Progenitor cell of endocrine pancreas (in vitro differentiated cells): Measurements from ENCODE around the gene CPNE7. TPM values are rescaled to one million over a fixed set of nuclear protein-coding genes. Genes with fewer than 3 reads are reported as not detected.

Experiments used
- DNase-seq: peaks from one replicate; pipeline ENCODE4 v3.0.0; 2021; ENCODE audit warnings: low spot score; ENCODE audit not compliant: unreplicated experiment
- H3K27ac Mint-ChIP-seq: 2 replicates; pipeline ENCODE4 v1.8.0; 2021; ENCODE audit warnings: mild to moderate bottlenecking, moderate library complexity, mixed read lengths
- H3K27me3 Mint-ChIP-seq: 2 replicates; pipeline ENCODE4 v1.8.0; 2021; ENCODE audit warnings: mixed read lengths
- H3K36me3 Mint-ChIP-seq: 2 replicates; pipeline ENCODE4 v1.8.0; 2022; ENCODE audit warnings: mixed read lengths; ENCODE audit not compliant: insufficient read depth
- H3K4me1 Mint-ChIP-seq: 2 replicates; pipeline ENCODE4 v1.8.0; 2021; ENCODE audit warnings: low read depth, mixed read lengths
- H3K4me3 Mint-ChIP-seq: 2 replicates; pipeline ENCODE4 v1.8.0; 2021; ENCODE audit warnings: low read depth, mild to moderate bottlenecking, moderate library complexity, mixed read lengths
- H3K9me3 Mint-ChIP-seq: 2 replicates; pipeline ENCODE4 v1.8.0; 2021; ENCODE audit warnings: low read depth, mixed read lengths
- total RNA-seq: library from RNA; stranded (reverse); gene quantifications from 2 replicates; pipeline ENCODE4 v1.2.1, GENCODE V29; 2021
- TF ChIP-seq, protein P1 (sequence below): fragments of 200-600 bp; sonication (generic); IDR thresholded peaks from one replicate; pipeline ENCODE4 v1.5.0; 2021; ENCODE audit warnings: antibody characterized with exemption, mild to moderate bottlenecking; ENCODE audit not compliant: unreplicated experiment

Gene CPNE7
- total RNA-seq, 1 donor from 2014 or later, result 0.41 TPM

DNA sequence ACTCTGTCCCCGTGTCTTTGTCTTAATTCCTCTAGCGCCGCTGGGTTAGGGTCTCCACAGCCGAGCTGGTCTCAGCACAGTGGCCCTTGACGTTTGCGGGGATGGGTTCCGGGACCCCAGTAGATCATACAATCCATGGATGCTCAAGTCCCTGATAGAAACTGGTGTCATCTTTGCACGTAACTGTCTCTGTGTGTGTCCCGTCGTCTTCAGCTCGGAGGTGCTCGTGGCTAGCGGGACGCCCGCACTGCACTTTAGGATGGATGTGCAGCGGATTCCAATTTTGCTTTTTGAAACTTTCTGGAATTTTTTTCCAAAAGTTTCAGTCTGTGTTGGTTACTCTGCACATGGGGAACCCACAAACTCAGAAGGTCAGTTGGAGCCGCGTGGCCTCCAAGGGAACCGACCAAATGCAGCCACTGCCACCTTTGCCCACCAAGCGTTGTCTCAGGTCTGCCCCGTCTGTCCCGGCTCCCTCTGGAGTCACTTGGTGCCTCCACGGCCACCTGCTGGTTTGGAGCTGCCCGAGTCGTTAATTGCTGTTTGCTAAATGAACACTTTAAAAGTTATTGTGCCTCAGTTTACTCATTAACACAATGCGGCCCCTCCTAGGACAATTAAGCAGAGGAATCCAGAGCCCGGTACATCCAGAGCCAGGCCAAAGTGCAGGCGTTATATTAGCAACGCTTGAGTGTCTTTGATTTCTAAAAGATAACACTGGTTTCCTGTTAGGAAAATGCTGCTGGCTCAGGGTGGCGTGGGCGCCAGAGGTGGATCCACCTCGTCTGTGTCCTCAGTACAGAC is 32.6 kb downstream of the CPNE7 start:
- H3K4me3 Mint-ChIP-seq, result no peak overlapping the region
- peak overlapping the region; percentile 64 for H3K27ac Mint-ChIP-seq
- no peaks in the 10 kb centered on the region for H3K36me3 Mint-ChIP-seq
- H3K27me3 Mint-ChIP-seq, result peaks cover under 1% of the 10 kb centered on the region
- TF ChIP-seq, protein P1, sequence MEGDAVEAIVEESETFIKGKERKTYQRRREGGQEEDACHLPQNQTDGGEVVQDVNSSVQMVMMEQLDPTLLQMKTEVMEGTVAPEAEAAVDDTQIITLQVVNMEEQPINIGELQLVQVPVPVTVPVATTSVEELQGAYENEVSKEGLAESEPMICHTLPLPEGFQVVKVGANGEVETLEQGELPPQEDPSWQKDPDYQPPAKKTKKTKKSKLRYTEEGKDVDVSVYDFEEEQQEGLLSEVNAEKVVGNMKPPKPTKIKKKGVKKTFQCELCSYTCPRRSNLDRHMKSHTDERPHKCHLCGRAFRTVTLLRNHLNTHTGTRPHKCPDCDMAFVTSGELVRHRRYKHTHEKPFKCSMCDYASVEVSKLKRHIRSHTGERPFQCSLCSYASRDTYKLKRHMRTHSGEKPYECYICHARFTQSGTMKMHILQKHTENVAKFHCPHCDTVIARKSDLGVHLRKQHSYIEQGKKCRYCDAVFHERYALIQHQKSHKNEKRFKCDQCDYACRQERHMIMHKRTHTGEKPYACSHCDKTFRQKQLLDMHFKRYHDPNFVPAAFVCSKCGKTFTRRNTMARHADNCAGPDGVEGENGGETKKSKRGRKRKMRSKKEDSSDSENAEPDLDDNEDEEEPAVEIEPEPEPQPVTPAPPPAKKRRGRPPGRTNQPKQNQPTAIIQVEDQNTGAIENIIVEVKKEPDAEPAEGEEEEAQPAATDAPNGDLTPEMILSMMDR, result no peak
- H3K9me3 Mint-ChIP-seq, result no peaks in the 10 kb centered on the region
- DNase-seq, result no peak
- H3K4me1 Mint-ChIP-seq, result peaks cover 14% of the 10 kb centered on the region

DNA sequence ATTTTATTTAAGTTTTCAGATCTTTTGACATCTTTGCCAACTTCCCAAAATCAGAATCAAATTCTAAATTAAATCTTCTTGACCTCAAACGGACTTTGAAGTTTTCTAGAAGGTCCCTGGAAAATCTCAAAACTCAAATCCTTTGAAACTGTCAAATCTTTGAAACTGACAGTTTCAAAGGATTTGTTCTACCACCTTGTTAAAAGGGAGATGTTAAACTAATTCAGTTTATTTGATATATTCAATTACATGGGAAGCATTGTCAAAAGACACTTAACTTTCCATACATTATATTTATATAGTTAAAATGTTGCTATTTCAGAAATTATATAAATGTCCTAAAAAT is 34.5 kb downstream of the CPNE7 start:
- H3K4me3 Mint-ChIP-seq, result no peak overlapping the region
- no peaks in the 10 kb centered on the region for H3K36me3 Mint-ChIP-seq
- TF ChIP-seq, protein P1, result no peak
- no peaks in the 10 kb centered on the region for H3K9me3 Mint-ChIP-seq
- H3K4me1 Mint-ChIP-seq, result peaks cover 14% of the 10 kb centered on the region
- H3K27ac Mint-ChIP-seq, result no peak overlapping the region
- DNase-seq, result no peak
- no peaks in the 10 kb centered on the region for H3K27me3 Mint-ChIP-seq

- Mint-ChIP-seq H3K27ac (peak overlapping the region; percentile 77), H3K4me3 (no peak overlapping the region), H3K9me3 (no peaks in the 10 kb centered on the region), H3K4me1 (peaks cover 14% of the 10 kb centered on the region), H3K27me3 (no peaks in the 10 kb centered on the region), H3K36me3 (no peaks in the 10 kb centered on the region)
- TF ChIP-seq, protein P1, result no peak
- DNase-seq, result no peak
Observed at GRCh38 chr16:89612415-89613166, 37.0 kb downstream of the CPNE7 start.

- H3K36me3 Mint-ChIP-seq, result no peaks in the 10 kb centered on the region
- peaks cover 6% of the 10 kb centered on the region for H3K4me1 Mint-ChIP-seq
- DNase-seq, result no peak
- no peak within 1 kb of the TSS for H3K4me3 Mint-ChIP-seq
- no peaks in the 10 kb centered on the region for H3K9me3 Mint-ChIP-seq
- peak within 1 kb of the TSS; percentile 77 for H3K27ac Mint-ChIP-seq
- TF ChIP-seq, protein P1, result no peak
- no peaks in the 10 kb centered on the region for H3K27me3 Mint-ChIP-seq
Observed at GRCh38 chr16:89613231-89613953, 37.8 kb downstream of the CPNE7 start, which contains the start of gene DPEP1. Gene DPEP1 (plus strand): TSS chr16:89613642. CDS start chr16:89630411, 16,769 bp downstream.

DNA sequence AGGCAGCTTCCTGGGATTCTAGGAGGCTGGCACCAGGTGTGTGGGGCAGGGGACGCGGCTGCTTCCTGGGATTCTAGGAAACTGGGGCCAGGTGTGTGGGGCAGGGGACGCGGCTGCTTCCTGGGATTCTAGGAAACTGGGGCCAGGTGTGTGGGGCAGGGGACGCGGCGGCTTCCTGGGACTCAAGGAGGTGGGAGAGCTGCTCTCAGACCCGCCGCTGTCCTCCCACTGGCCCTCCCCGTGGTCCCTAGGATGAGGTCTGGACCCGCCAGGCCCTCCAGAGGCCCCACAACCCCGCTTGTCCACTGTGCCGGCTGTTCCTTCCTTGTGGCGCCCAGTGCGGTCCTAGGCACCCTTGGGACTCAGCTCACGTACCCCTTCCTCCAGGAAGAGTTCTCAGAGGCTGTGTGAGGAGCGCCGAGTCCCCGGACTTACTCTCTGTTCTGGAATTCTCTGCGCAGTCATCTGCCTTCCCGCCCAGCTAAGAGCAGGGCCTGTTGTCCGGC is 38.4 kb downstream of the CPNE7 start:
- Mint-ChIP-seq H3K36me3 (no peaks in the 10 kb centered on the region), H3K9me3 (no peaks in the 10 kb centered on the region), H3K27ac (no peak overlapping the region), H3K4me3 (no peak overlapping the region), H3K27me3 (no peaks in the 10 kb centered on the region), H3K4me1 (peaks cover 5% of the 10 kb centered on the region)
- TF ChIP-seq, protein P1, result no peak
- DNase-seq, result no peak
